GOT3 (cell line): ENCODE results near the gene SETD1B.
"Not testable (repeated sequence)": the region's sequence is repeated elsewhere in the genome, so short reads cannot be mapped to it uniquely, and the experiment has no call there.

Experiments
- DNase-seq: peaks from one replicate; lab custom pipeline; 2025; ENCODE audit warnings: mixed read lengths; lab: John Stamatoyannopoulos, UW

SETD1B gene

DNA sequence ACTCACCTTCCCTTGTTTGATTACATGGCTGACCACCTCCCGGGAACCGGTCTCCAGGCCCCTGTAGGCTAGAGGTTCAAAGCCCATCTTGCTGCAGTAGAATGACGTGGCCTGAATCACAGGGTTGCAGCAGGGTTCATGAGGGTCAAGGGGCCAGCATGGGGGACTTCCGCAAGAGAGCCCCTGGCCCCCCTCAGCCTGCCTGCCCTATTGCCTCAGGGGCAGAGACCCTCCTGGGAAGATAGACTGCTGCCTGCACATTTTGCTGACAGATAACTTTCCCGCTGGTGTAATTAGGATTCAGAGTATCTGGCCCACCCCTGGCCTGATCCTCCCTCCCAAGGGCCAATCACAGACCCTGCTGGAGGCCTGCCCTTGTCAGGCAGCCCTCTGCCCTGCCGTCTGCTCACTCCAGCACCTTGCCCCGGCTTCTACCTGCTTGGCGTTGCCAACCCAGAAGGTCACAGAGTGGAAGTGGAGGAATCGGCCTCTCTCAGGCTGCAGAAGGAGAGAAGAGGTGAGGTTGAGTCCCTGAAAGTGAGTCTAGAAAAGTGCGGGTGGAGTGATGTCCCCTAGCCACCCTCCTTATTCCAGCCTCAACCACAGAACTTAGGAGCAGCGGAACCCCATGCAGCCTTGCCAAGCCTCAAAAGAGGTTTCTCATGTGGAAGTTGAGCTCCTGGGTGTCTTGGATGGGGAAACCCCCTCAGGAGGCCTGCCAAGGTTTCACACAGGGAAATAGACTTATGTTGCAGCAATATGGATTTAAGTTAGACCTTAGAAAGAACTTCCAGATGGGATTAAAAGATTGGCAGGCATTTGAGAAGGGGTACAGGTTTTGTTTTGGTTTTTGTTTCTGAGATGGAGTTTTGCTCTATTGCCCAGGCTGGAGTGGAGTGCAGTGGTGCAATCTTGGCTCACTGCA, 53.8 kb downstream of the SETD1B start:
- no peak for DNase-seq

DNA sequence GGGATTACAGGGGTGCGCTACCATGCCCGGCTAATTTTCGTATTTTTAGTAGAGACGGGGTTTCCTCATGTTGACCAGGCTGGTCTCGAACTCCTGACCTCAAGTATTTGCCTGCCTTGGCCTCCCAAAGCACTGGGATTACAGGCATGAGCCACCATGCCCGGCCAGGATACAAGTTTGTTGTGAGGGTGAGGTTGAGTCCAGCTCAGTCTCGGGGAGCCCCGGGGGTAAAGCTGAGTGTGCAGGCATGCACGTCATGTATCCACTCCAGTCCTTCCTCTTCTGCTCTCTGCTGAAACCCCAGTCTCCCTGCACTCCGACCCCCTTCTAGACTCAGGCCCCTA, 54.5 kb downstream of the SETD1B start:
- DNase-seq: no peak

DNA sequence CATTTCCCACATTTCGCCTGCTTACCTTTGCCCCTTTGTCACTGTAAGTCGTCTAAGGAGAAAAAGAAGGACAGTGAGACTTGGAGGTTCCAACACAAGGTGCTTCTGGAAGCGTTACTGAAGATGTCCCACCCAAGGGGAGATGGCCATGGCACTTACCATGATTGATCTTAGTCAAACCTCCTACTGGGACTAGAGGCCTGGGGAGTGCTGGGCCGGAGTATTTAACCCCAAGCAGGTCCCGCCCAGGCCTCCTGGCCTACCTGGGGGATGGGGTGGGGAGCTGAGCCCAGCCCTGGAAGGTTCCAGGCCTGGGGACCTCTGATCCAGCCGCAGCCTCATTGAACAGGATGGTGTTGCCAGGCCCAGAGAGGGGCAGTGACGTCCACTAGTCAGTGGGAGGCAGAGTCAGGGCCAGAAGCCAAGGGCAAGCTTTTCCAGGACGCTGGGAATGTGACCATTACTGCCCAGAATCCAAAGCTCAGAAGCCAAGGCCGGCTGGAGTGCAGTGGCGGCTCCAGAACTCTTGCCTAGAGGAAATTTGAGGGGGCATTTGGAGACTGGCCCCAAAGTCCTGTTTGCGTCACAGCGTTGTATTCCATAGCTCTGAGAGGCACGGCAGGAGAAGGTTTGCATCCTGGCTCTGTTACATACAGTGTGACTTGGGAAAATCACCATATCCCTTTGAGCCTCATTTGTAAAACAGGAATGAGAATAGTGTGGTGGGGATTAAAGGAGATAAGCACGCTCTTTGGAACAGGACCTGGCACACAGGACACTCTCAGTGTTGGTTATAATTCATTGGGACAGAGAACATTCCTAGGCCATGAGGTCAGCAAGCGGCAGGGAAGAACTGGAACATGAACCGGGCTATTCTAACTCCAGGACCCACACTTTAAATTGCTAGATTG, 55.1 kb downstream of the SETD1B start, which contains the start of gene HPD:
Gene HPD, minus strand, starts transcription at position 198 of the 911 bp plus-strand sequence. Its CDS starts 36 bp downstream, at position 162.
- no peak for DNase-seq

DNA sequence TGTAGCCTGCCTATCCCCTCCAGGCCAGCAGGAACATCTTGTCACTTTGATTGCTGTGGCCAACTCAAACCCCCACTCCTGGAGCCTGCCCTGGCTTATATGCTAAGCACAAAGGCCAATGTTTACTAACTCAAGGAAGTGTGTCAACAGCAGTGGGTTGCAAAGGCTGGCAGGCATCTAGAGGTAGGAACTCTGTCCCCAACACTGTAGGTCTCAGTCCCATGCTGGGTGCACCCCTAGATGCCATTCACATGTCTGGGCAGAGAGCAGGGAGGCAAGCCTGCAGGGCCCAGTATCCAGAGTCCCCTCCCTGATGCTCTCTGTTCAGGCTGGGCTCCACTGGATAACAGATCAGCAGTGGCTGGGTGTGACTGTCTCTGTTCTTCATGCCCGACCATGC, 56.4 kb downstream of the SETD1B start:
- DNase-seq: no peak

DNA sequence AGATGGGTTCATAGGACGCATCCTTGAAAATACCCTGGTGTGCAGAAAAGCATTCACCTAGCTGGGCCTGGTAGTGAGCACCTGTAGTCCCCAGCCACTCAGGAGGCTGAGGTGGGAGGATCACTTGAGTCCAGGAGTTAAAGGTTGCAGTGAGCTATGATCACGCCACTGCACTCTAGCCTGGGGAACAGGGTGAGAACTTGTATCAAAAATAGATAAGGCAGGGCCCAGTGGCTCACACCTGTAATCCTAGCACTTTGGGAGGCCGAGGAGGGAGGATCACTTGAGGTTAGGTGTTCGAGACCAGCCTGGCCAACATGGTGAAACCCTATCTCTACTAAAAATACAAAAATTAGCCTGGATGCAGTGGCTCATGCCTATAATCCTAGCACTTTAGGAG, 56.9 kb downstream of the SETD1B start:
- not testable (repeated sequence) for DNase-seq

DNA sequence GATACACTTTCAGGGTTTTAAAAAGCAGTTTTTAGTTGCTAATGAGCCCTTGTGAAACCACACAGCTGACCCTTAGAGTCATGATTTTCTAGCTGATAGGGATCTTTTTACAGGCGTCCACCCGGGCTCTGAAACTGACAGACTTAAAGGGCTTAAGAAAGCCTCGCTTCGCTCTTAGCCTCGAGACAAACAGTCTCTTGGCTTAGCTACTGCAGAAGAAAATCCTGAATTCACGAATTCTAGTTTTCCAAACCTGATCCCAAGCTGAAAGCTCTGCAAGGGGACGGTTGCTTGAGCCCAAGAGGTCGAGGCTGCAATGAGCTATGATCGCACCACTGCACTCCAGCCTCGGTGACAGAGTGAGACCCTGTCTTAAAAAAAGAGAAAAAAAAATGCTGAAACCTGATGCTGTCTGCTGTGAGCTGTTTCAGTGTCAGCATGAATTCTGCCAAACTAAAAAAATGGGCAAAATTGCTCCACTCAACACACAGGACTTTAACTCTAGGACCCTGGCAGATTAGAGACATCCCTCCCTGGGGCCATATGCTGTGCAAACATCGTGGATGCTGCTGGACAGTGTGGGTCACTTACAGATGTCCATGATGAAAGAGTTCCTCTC, 57.9 kb downstream of the SETD1B start:
- DNase-seq: no peak

DNA sequence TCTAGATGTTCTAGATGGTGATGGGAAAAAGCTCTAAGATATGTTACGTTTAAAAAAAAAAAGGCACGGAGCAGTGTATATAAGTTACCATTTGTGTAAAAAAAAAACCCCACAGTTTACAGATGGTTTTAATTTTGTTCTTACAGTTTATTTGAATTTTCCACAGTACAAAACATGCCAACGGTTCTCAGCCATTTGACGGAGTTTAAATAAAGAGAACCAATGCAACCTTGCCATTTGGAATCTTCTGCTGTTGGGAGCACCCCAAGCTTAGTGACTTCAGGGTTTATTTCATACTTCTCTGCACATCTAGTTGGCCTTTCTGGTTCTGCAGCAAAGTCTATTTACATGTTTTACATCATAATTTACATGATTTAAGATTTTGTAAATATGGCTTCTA, 62.5 kb downstream of the SETD1B start:
- no peak for DNase-seq

DNA sequence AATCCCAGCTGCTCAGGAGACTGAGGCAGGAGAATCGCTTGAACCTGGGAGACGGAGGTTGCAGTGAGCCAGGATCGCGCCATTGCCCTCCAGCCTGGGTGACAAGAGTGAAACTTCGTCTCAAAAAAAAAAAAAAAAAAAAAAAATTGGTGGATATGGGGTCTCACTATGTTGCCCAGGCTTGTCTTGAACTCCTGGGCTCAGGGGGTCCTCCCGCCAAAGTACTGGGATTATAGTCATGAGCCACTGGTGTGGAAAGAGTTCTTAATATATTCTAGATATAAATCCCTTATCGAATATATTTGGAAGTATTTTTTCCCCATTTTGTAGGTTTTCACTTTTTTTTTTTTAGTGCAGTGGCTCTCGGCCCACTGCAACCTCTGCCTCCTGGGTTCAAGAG, 65.4 kb downstream of the SETD1B start:
- DNase-seq: not testable (repeated sequence)

DNA sequence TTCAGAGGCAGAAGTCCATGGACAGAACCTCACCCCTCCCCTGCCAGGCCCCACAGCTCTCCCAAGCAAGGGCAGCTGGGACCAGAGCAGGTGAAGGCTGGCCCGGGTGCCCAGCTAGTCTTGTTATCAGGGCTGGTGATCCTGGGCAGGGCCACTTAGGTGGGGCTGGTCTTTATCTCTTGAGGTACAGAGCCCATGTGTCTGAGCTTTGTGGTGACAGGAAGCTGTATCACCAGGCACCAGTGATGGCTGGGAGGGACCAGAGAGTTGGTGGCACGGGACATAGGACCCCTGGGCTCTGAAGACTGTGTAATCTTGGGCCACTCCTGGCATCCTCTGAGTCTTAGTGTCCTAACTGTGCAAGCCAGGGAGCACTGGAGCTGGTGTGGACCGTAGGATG, 67.7 kb downstream of the SETD1B start:
- no peak for DNase-seq

DNA sequence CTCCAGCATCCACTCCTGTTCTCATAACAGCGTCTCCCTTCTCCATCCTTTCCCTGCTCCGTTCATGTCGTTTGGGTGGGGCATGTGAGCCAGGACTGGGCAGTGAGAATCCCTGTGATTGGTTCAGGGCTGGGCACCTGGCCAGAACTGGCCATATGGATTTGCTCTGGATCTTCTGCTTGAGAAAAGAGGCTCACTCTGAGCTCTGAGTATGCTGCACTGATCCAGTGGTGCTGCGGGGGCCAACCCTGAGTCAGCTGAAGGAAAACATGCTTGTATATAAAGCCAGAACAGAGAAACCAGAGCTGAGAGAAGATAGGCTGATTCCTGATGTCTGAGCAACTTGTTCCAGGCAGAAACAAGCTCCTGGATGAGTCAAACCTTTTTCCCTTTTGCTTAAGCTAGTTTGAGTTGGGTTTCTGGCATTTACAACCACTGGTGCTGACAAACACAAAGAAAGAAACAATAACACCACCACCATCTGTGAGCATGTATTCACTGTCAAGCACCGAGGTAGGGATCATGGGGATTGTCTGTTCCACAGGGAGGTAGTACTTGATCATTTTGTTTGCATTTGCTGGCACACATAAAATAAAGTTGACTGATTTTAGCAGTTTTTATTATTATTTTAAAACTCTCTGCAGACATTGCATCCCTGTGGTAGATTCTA, 68.9 kb downstream of the SETD1B start:
- no peak for DNase-seq

DNA sequence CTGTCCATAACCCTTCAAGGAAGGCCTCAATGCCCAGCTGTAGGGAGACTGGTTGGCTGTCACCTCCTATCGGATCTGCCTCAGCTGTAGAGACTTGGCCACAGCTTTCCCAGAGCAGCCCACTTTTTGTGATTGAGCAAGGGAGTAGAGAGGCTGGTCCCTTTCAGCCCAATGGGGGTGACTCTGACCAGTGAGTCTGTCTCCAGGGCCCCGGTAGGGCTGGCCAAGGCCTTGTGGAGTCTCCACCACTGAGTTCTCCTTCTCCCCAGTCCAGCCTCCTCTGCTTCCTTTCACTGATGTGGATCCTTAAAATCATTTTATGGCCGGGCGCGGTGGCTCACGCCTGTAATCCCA, 69.4 kb downstream of the SETD1B start:
- no peak for DNase-seq

DNA sequence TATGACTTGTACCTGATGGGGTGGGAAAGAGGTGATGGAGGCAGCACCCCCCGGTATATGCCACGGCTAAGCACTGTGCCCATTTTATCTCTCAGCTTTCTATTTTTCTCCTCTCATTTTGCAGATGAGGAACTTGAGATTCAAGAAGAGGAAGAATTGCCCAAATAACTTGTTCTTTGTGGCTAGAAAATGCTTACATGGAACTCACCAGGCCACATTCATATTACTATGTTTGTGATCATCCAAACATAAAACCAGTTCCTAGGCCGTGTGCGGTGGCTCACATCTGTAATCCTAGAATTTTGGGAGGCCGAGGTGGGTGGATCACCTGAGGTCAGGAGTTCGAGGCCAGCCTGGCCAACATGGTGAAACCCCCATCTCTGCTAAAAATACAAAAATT, 70.3 kb downstream of the SETD1B start:
- no peak for DNase-seq

DNA sequence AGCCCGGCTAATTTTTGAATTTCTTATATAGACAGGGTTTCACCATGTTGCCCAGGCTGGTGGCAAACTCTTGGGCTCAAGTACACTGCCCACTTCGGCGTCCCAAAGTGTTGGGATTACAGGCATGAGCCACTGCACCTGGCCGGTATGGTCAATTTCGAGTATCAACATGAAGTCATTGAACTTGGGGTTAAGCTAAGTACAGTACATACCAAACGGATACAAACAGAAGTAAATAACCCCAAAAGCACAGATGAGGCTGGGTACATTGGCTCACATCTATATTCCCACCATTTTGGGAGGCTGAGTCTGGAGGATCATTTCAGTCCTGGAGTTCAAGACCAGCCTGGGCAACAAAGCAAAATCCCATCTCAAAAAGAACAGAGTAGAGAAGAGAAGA, 71.8 kb downstream of the SETD1B start:
- DNase-seq: no peak

DNA sequence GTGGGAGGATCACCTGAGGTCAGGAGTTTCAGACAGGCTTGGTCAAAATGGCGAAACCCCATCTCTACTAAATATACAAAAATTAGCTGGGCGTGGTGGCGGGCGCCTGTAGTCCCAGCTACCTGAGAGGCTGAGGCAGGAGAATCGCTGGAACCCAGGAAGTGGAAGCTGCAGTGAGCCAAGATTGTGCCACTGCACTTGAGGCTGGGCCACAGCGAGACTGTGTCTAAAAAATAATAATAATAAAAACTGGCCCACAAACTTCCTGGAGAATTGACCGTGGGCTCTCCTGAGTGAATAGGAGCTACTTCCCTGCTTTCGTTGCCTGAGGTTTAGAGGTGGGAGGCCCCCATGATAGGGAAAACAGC, 72.3 kb downstream of the SETD1B start:
- DNase-seq: not testable (repeated sequence)
